H1 (cell line): ENCODE measurements around the gene RAPGEF5. TPM values are rescaled to one million over a fixed set of nuclear protein-coding genes. Genes with fewer than 3 reads are reported as not detected.

Experiments used
- CTCF ChIA-PET: fragments of 300-600 bp; sonication (Branson Sonifier 250); formaldehyde crosslinking; loops from one replicate; lab custom pipeline; 2021; ENCODE audit not compliant: partially characterized antibody; lab: Charles Lee
- POLR2A ChIA-PET: fragments of 300-600 bp; sonication (Branson Sonifier 250); formaldehyde crosslinking; loops from one replicate; lab custom pipeline; 2021; ENCODE audit warnings: inconsistent platforms; ENCODE audit not compliant: partially characterized antibody; lab: Charles Lee
- DNase-seq, 2 experiments: peaks; one replicate each; pipeline versions ENCODE4 v3.0.0 to v3.0.0-alpha.2; 2010 to 2022; ENCODE audit warnings: low spot score in 2 of 2, low read depth in 1 of 2, mixed read lengths in 1 of 2
- FAIRE-seq: peaks from 2 replicates; lab custom pipeline; 2011; peaks lifted over from hg19 to GRCh38; lab: Jason Lieb, UNC
- H2AFZ ChIP-seq: 2 replicates; pipeline ENCODE4 v1.8.1; 2012; ENCODE audit warnings: low read length, inconsistent platforms
- H2AK5ac ChIP-seq: 2 replicates; pipeline ENCODE4 v1.6.1; 2013; ENCODE audit warnings: low read depth, low read length
- H2BK120ac ChIP-seq: replicated peaks from 2 replicates; pipeline ENCODE3; 2013; ENCODE audit warnings: low read depth, low read length, inconsistent platforms
- H2BK12ac ChIP-seq: 2 replicates; pipeline ENCODE4 v1.6.1; 2013; ENCODE audit warnings: low read depth, low read length
- H2BK15ac ChIP-seq: 2 replicates; pipeline ENCODE4 v1.6.1; 2013; ENCODE audit warnings: low read length
- H2BK20ac ChIP-seq: 2 replicates; pipeline ENCODE4 v1.6.1; 2013; ENCODE audit warnings: low read length
- H2BK5ac ChIP-seq: 2 replicates; pipeline ENCODE4 v1.6.1; 2013; ENCODE audit warnings: low read depth, low read length
- H3K14ac ChIP-seq: 2 replicates; pipeline ENCODE4 v1.6.1; 2013; ENCODE audit warnings: inconsistent platforms; ENCODE audit not compliant: insufficient read length
- H3K18ac ChIP-seq: 2 replicates; pipeline ENCODE4 v1.6.1; 2013; ENCODE audit warnings: low read length; ENCODE audit errors: extremely low read depth
- H3K23ac ChIP-seq: 2 replicates; pipeline ENCODE4 v1.6.1; 2013; ENCODE audit warnings: inconsistent platforms; ENCODE audit not compliant: insufficient read length
- H3K23me2 ChIP-seq: 2 replicates; pipeline ENCODE4 v1.6.1; 2013; ENCODE audit warnings: low read depth, low read length
- H3K27ac ChIP-seq: 2 replicates; pipeline ENCODE4 v1.6.1; 2011; ENCODE audit warnings: low read depth, low read length, inconsistent platforms
- H3K27me3 ChIP-seq, 4 experiments: replicated peaks in 1 of 4; 1 replicate in 1 of 4; 2 replicates in 3 of 4; pipeline versions ENCODE4 v1.6.1 to v1.8.1; 2011 to 2013; ENCODE audit warnings: low read length in 3 of 4, mild to moderate bottlenecking in 3 of 4, inconsistent platforms in 2 of 4, mixed read lengths in 2 of 4, moderate library complexity in 1 of 4; ENCODE audit not compliant: control insufficient read depth in 3 of 4, insufficient read depth in 3 of 4; ENCODE audit errors: extremely low read depth in 1 of 4
- H3K36me3 ChIP-seq, 4 experiments: 2 replicates each; pipeline versions ENCODE4 v1.6.1 to v1.8.1; 2011 to 2013; ENCODE audit warnings: mild to moderate bottlenecking in 4 of 4, low read length in 3 of 4, moderate library complexity in 2 of 4, control low read depth in 1 of 4, inconsistent platforms in 1 of 4; ENCODE audit not compliant: insufficient read depth in 4 of 4, control insufficient read depth in 2 of 4
- H3K4ac ChIP-seq: replicated peaks from 2 replicates; pipeline ENCODE3; 2013; ENCODE audit warnings: low read length, low read depth, mixed read lengths, inconsistent platforms; ENCODE audit not compliant: insufficient read length
- H3K4me1 ChIP-seq, 4 experiments: replicated peaks in 1 of 4; 1 replicate in 1 of 4; 2 replicates in 3 of 4; pipeline versions ENCODE4 v1.6.1 to v1.8.1; 2011 to 2013; ENCODE audit warnings: low read length in 3 of 4, inconsistent platforms in 2 of 4, mixed read lengths in 1 of 4; ENCODE audit not compliant: insufficient read depth in 4 of 4, control insufficient read depth in 3 of 4
- H3K4me2 ChIP-seq, 2 experiments: 2 replicates each; pipeline versions ENCODE4 v1.6.1 to v1.8.1; 2011 to 2013; ENCODE audit warnings: low read depth in 2 of 2, low read length in 2 of 2, control low read depth in 1 of 2, inconsistent platforms in 1 of 2, mild to moderate bottlenecking in 1 of 2; ENCODE audit not compliant: insufficient read depth in 1 of 2
- H3K4me3 ChIP-seq, 4 experiments: fragments of 200-600, 300-600 bp in 1 of 4; sonication (generic), shearing (Covaris generic), sonication (Bioruptor Twin) in 1 of 4; 2 replicates each; pipeline versions ENCODE4 v1.5.1 to v1.8.1; 2011 to 2016; ENCODE audit warnings: low read length in 4 of 4, low read depth in 3 of 4, control low read depth in 2 of 4, inconsistent platforms in 2 of 4, mild to moderate bottlenecking in 2 of 4, mixed read lengths in 1 of 4, moderate library complexity in 1 of 4; ENCODE audit not compliant: insufficient read depth in 2 of 4; ENCODE audit errors: extremely low read depth in 1 of 4
- H3K56ac ChIP-seq: replicated peaks from 2 replicates; pipeline ENCODE3; 2013; ENCODE audit warnings: low read depth, mild to moderate bottlenecking, mixed read lengths, low read length, inconsistent platforms; ENCODE audit not compliant: insufficient read length
- H3K79me1 ChIP-seq: 2 replicates; pipeline ENCODE4 v1.6.1; 2013; ENCODE audit warnings: low read depth, low read length, control low read depth
- H3K79me2 ChIP-seq, 2 experiments: 2 replicates each; pipeline versions ENCODE4 v1.6.1 to v1.8.1; 2012 to 2013; ENCODE audit warnings: low read length in 2 of 2, mild to moderate bottlenecking in 2 of 2, inconsistent platforms in 1 of 2; ENCODE audit not compliant: insufficient read depth in 2 of 2, control insufficient read depth in 1 of 2
- H3K9ac ChIP-seq, 4 experiments: replicated peaks in 1 of 4; 1 replicate in 1 of 4; 2 replicates in 3 of 4; pipeline versions ENCODE4 v1.6.1 to v1.8.1; 2011 to 2013; ENCODE audit warnings: low read depth in 3 of 4, low read length in 3 of 4, control low read depth in 2 of 4, mild to moderate bottlenecking in 2 of 4, moderate library complexity in 2 of 4, inconsistent platforms in 1 of 4; ENCODE audit errors: extremely low read depth in 1 of 4
- H3K9me3 ChIP-seq, 2 experiments: 2 replicates each; pipeline versions ENCODE4 v1.6.1 to v1.8.1; 2012 to 2013; ENCODE audit warnings: mild to moderate bottlenecking in 2 of 2, moderate library complexity in 2 of 2, control low read depth in 1 of 2, inconsistent platforms in 1 of 2, low read depth in 1 of 2, low read length in 1 of 2, mixed read lengths in 1 of 2; ENCODE audit not compliant: insufficient read depth in 2 of 2
- H4K20me1 ChIP-seq, 2 experiments: replicated peaks in 1 of 2; 2 replicates each; pipeline versions ENCODE3 to v1.8.1; 2011 to 2013; ENCODE audit warnings: inconsistent platforms in 2 of 2, low read length in 2 of 2, mild to moderate bottlenecking in 1 of 2; ENCODE audit not compliant: insufficient read depth in 2 of 2, control insufficient read depth in 1 of 2
- H4K5ac ChIP-seq: 2 replicates; pipeline ENCODE4 v1.6.1; 2013; ENCODE audit warnings: low read length, low read depth, mixed read lengths, inconsistent platforms; ENCODE audit not compliant: insufficient read length
- H4K8ac ChIP-seq: 2 replicates; pipeline ENCODE4 v1.8.0; 2013; ENCODE audit warnings: mild to moderate bottlenecking, moderate library complexity, low read length, inconsistent platforms; ENCODE audit not compliant: insufficient read depth; ENCODE audit errors: extremely low read depth
- H4K91ac ChIP-seq: replicated peaks from 2 replicates; pipeline ENCODE3; 2013; ENCODE audit warnings: low read length, mixed read lengths, inconsistent platforms; ENCODE audit not compliant: insufficient read length
- CEBPB ChIP-seq: IDR thresholded peaks from 2 replicates; pipeline ENCODE4 v1.6.1; 2012; ENCODE audit warnings: low read depth, low read length
- CREB1 ChIP-seq: IDR thresholded peaks from 2 replicates; pipeline ENCODE4 v1.6.1; 2012; ENCODE audit warnings: inconsistent platforms
- CTBP2 ChIP-seq: IDR thresholded peaks from 2 replicates; pipeline ENCODE4 v1.7.0; 2011; ENCODE audit warnings: borderline replicate concordance, mild to moderate bottlenecking, moderate library complexity, mixed read lengths, low read length; ENCODE audit not compliant: insufficient read depth, insufficient read length
- RFX5 ChIP-seq: IDR thresholded peaks from 2 replicates; pipeline ENCODE4 v1.6.1; 2011; ENCODE audit warnings: low read depth, low read length, improper control_type of control experiment, borderline replicate concordance
- SP2 ChIP-seq: IDR thresholded peaks from 2 replicates; pipeline ENCODE4 v1.6.1; 2012; ENCODE audit warnings: mild to moderate bottlenecking, low read length, inconsistent platforms
- TBP ChIP-seq: IDR thresholded peaks from 2 replicates; pipeline ENCODE4 v1.6.1; 2011; ENCODE audit warnings: low read depth, low read length, improper control_type of control experiment
- WGBS, 2 experiments: shearing (Covaris generic) in 1 of 2; methylation state at CpG; one replicate each; pipeline versions ENCODE4 v1.1.6 to v1.1.7; 2013 to 2015; ENCODE audit warnings: low lambda C conversion rate in 2 of 2, mixed read lengths in 2 of 2, inconsistent platforms in 1 of 2, low coverage in 1 of 2, missing lambda C conversion rate in 1 of 2; ENCODE audit not compliant: insufficient replicate concordance in 2 of 2, insufficient coverage in 1 of 2, insufficient read length in 1 of 2; ENCODE audit errors: extremely low coverage in 1 of 2, missing lambda C conversion rate in 1 of 2; 5-methylcytosine and 5-hydroxymethylcytosine counted together
- polyA plus RNA-seq, 7 experiments: library from polyadenylated mRNA; depleted of rRNA in 3 of 7; stranded (reverse) in 5 of 7; unstranded in 2 of 7; fragments of >200 nt in 5 of 7; fragments of 200-250 nt in 2 of 7; gene quantifications; 1 replicate in 5 of 7; 2 replicates in 1 of 7; 4 replicates in 1 of 7; pipeline versions ENCODE4 v1.2.1 to v1.2.3, GENCODE V29; 2011 to 2013; ENCODE audit warnings: missing spikeins in 2 of 7, mixed read lengths in 2 of 7
- total RNA-seq: library from RNA; stranded (reverse); fragmentation: NEBNext Ultra II Directional; extraction: Animal tissue kit (Norgen Biotek cat#: 25700); gene quantifications from 2 replicates; pipeline ENCODE4 v1.2.1, GENCODE V29; 2021

RAPGEF5 gene
- total and polyA plus RNA-seq, 2 of the 8 experiments (the other 6 are each of a cell fraction or from before 2014, with no cell fraction given) = 4.4 to 22.9 TPM

DNA sequence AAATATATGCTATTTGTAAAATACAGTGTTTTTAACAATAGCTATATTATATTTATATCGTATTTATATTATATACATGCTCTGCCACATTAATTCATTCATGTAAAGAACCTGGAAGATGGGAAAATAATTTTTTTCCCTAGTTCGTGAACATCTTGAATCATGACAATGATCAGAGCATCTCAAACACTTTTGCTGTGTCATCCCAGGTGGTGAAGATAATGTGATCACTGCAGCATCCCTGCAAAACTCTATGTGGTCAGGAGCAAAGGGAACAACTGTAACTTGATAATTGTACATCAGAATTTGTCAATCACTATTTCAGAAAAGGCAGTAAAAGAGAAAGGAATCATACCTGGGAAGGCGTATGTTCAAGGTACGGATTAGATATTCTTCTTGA, 39.3 kb downstream of the RAPGEF5 start:
- POLR2A ChIA-PET = no interaction called here
- no peaks in the 10 kb centered on the region; the same call in 1 of the 2 replicates for H3K79me1 ChIP-seq
- H3K23me2 ChIP-seq = no peaks in the 10 kb centered on the region
- no peak overlapping the region for H2BK120ac ChIP-seq
- CTCF ChIA-PET = interaction anchor here (1.0 to 2.8 kb wide), 4 partner anchors 9 to 208 kb away, joined by 3 to 13 read pairs (median 6); no protein-coding TSS in a partner anchor
- H2BK15ac ChIP-seq = no peak overlapping the region
- no peak overlapping the region for H4K5ac ChIP-seq
- no peak overlapping the region for H3K4me2 ChIP-seq
- no peak overlapping the region for H2BK12ac ChIP-seq
- no peaks in the 10 kb centered on the region for H3K27me3 ChIP-seq
- peaks cover 0 to 9% (median 2%) of the 10 kb centered on the region in 4 experiments; a peak in 3 of 8 replicates for H3K36me3 ChIP-seq
- H3K27ac ChIP-seq = no peak overlapping the region
- H3K4me1 ChIP-seq = peaks cover under 1 to 11% (median 7%) of the 10 kb centered on the region in 4 experiments; a peak in 4 of 7 replicates
- 88% methylated on average over 4 of the region's 4 CpGs; no CpG with 5 or more reads in 1 of the 2 experiments for WGBS, 2 experiments
- no peak overlapping the region for H3K4ac ChIP-seq
- no peaks in the 10 kb centered on the region for H3K9me3 ChIP-seq
- no peak overlapping the region for H4K8ac ChIP-seq
- no peak overlapping the region for H2AFZ ChIP-seq
- H3K9ac ChIP-seq = no peak overlapping the region
- H4K20me1 ChIP-seq = no peaks in the 10 kb centered on the region
- H3K56ac ChIP-seq = no peak overlapping the region
- H4K91ac ChIP-seq = no peak overlapping the region
- TF ChIP-seq SP2 = no peak
- TF ChIP-seq CTBP2 = no peak
- TF ChIP-seq CREB1 = no peak
- TF ChIP-seq RFX5 = no peak
- no peak for TF ChIP-seq TBP
- TF ChIP-seq CEBPB = no peak
- FAIRE-seq (no peak), DNase-seq (no peak)
- H2BK5ac ChIP-seq = no peak overlapping the region
- H2AK5ac ChIP-seq = no peak overlapping the region
- peaks cover 0 to 35% of the 10 kb centered on the region in 2 experiments; a peak in 2 of 4 replicates for H3K79me2 ChIP-seq
- H3K4me3 ChIP-seq = no peak overlapping the region
- no peak overlapping the region for H2BK20ac ChIP-seq
- no peak overlapping the region for H3K18ac ChIP-seq
- H3K23ac ChIP-seq = no peak overlapping the region
- H3K14ac ChIP-seq = no peak overlapping the region
